KOPT-K1 (cell line): ENCODE measurements around the gene USPL1.

Source experiments
- H3K27ac ChIP-seq: fragments of 200-600 bp; sonication (generic); 2 replicates; pipeline ENCODE4 v1.5.1; 2016; ENCODE audit warnings: antibody characterized with exemption, mild to moderate bottlenecking, low read depth, low read length; ENCODE audit not compliant: poor library complexity, severe bottlenecking
- H3K36me3 ChIP-seq: fragments of 200-600 bp; sonication (generic); 2 replicates; pipeline ENCODE4 v1.5.1; 2017; ENCODE audit warnings: antibody characterized with exemption, mild to moderate bottlenecking, low read length, moderate library complexity; ENCODE audit not compliant: insufficient read depth
- H3K9me3 ChIP-seq: fragments of 200-600 bp; sonication (generic); 2 replicates; pipeline ENCODE4 v1.5.1; 2017; ENCODE audit warnings: antibody characterized with exemption, low read length, mild to moderate bottlenecking; ENCODE audit not compliant: insufficient read depth, poor library complexity, severe bottlenecking

Gene USPL1

GRCh38 chr13:30690282-30691188 lies 72.8 kb downstream of the USPL1 start:
- Histone ChIP-seq H3K27ac (peak overlapping the region; percentile 46), H3K36me3 (no peaks in the 10 kb centered on the region)

GRCh38 chr13:30692113-30692512 lies 74.4 kb downstream of the USPL1 start:
- Histone ChIP-seq H3K9me3 (no peaks in the 10 kb centered on the region), H3K27ac (no peak overlapping the region), H3K36me3 (no peaks in the 10 kb centered on the region)

More at GRCh38 chr13:30690282-30691188, 72.8 kb downstream of the USPL1 start:
- no peaks in the 10 kb centered on the region for H3K9me3 ChIP-seq

GRCh38 chr13:30696278-30697176 lies 78.8 kb downstream of the USPL1 start:
- Histone ChIP-seq H3K9me3 (no peaks in the 10 kb centered on the region), H3K36me3 (no peaks in the 10 kb centered on the region), H3K27ac (no peak overlapping the region)

- Histone ChIP-seq H3K27ac (no peak overlapping the region), H3K9me3 (no peaks in the 10 kb centered on the region), H3K36me3 (no peaks in the 10 kb centered on the region)
Measured at GRCh38 chr13:30697177-30697953, 79.6 kb downstream of the USPL1 start.

- Histone ChIP-seq H3K9me3 (no peaks in the 10 kb centered on the region), H3K27ac (no peak overlapping the region), H3K36me3 (no peaks in the 10 kb centered on the region)
Measured at GRCh38 chr13:30697996-30698401, 80.3 kb downstream of the USPL1 start.

GRCh38 chr13:30698488-30699005 lies 80.8 kb downstream of the USPL1 start:
- Histone ChIP-seq H3K9me3 (no peaks in the 10 kb centered on the region), H3K27ac (no peak overlapping the region)

GRCh38 chr13:30700364-30700763 lies 82.6 kb downstream of the USPL1 start:
- H3K36me3 ChIP-seq: no peaks in the 10 kb centered on the region
- H3K27ac ChIP-seq: no peak overlapping the region
- H3K9me3 ChIP-seq: no peaks in the 10 kb centered on the region

More at GRCh38 chr13:30698488-30699005, 80.8 kb downstream of the USPL1 start:
- no peaks in the 10 kb centered on the region for H3K36me3 ChIP-seq

- Histone ChIP-seq H3K36me3 (no peaks in the 10 kb centered on the region), H3K9me3 (no peaks in the 10 kb centered on the region), H3K27ac (no peak overlapping the region)
Measured at GRCh38 chr13:30702006-30702405, 84.3 kb downstream of the USPL1 start.

GRCh38 chr13:30704596-30704995 lies 86.9 kb downstream of the USPL1 start:
- no peaks in the 10 kb centered on the region for H3K36me3 ChIP-seq
- H3K9me3 ChIP-seq: no peaks in the 10 kb centered on the region
- H3K27ac ChIP-seq: no peak overlapping the region

- Histone ChIP-seq H3K9me3 (no peaks in the 10 kb centered on the region), H3K27ac (no peak overlapping the region), H3K36me3 (no peaks in the 10 kb centered on the region)
Measured at GRCh38 chr13:30705680-30706079, 88.0 kb downstream of the USPL1 start.

- Histone ChIP-seq H3K9me3 (no peaks in the 10 kb centered on the region), H3K27ac (no peak overlapping the region), H3K36me3 (no peaks in the 10 kb centered on the region)
Measured at GRCh38 chr13:30708541-30708940, 90.8 kb downstream of the USPL1 start.
